K562 (cell line): ENCODE results near the gene FNDC11. TPM values are rescaled to one million over a fixed set of nuclear protein-coding genes. Genes with fewer than 3 reads are reported as not detected.

ENCODE experiments used
- CBFB ChIP-seq: sonication (generic); formaldehyde crosslinking; IDR thresholded peaks from 2 replicates; pipeline ENCODE4 v1.4.0; 2020; ENCODE audit warnings: mild to moderate bottlenecking, missing genetic modification reagents
- CREB1 ChIP-seq, 2 experiments: sonication (generic) in 1 of 2; formaldehyde crosslinking in 1 of 2; IDR thresholded peaks; 2 replicates each; pipeline versions ENCODE4 v1.6.1 to v1.8.0; 2012 to 2022; ENCODE audit warnings: inconsistent platforms in 1 of 2, mild to moderate bottlenecking in 1 of 2, missing genetic modification reagents in 1 of 2, moderate library complexity in 1 of 2
- DLX4 ChIP-seq: fragments of 250-450 bp; sonication (Bioruptor Pico); IDR thresholded peaks from 2 replicates; pipeline ENCODE4 v1.6.1; 2021; ENCODE audit warnings: mild to moderate bottlenecking
- E2F6 ChIP-seq, 2 experiments: IDR thresholded peaks; 2 replicates each; pipeline ENCODE4 v1.6.1; 2011; ENCODE audit warnings: borderline replicate concordance in 1 of 2, control low read depth in 1 of 2, low read depth in 1 of 2, low read length in 1 of 2, mild to moderate bottlenecking in 1 of 2, mixed read lengths in 1 of 2, moderate library complexity in 1 of 2; ENCODE audit not compliant: insufficient read depth in 1 of 2, insufficient read length in 1 of 2, poor library complexity in 1 of 2, severe bottlenecking in 1 of 2; ENCODE audit errors: extremely low read depth in 1 of 2
- ELK3 ChIP-seq: fragments of 450-650 bp; formaldehyde crosslinking; IDR thresholded peaks from 2 replicates; pipeline ENCODE4 v1.4.0; 2020; ENCODE audit warnings: mild to moderate bottlenecking
- ETV6 ChIP-seq, 3 experiments: fragments of 150-350 bp in 1 of 3; sonication (generic) in 1 of 3; formaldehyde crosslinking in 1 of 3; IDR thresholded peaks; 2 replicates each; pipeline versions ENCODE4 v1.6.1 to v1.8.0; 2014 to 2022; ENCODE audit warnings: borderline replicate concordance in 2 of 3, low read depth in 2 of 3, antibody characterized with exemption in 1 of 3, low read length in 1 of 3, mild to moderate bottlenecking in 1 of 3, missing genetic modification reagents in 1 of 3
- FOXP1 ChIP-seq: sonication (generic); formaldehyde crosslinking; IDR thresholded peaks from 2 replicates; pipeline ENCODE4 v1.8.0; 2022; ENCODE audit warnings: mild to moderate bottlenecking, missing genetic modification reagents
- KLF16 ChIP-seq: IDR thresholded peaks from 2 replicates; pipeline ENCODE4 v1.6.1; 2016; ENCODE audit warnings: antibody characterized with exemption
- MEF2A ChIP-seq: IDR thresholded peaks from 2 replicates; pipeline ENCODE4 v1.6.1; 2011; ENCODE audit warnings: low read depth, mild to moderate bottlenecking, low read length, moderate library complexity; ENCODE audit not compliant: control insufficient read depth
- NR3C1 ChIP-seq: sonication (generic); formaldehyde crosslinking; IDR thresholded peaks from 2 replicates; pipeline ENCODE4 v1.8.1; 2022; ENCODE audit warnings: missing genetic modification reagents
- SMAD2 ChIP-seq: fragments of 150-350 bp; IDR thresholded peaks from 2 replicates; pipeline ENCODE4 v1.6.1; 2014; ENCODE audit warnings: low read depth, mild to moderate bottlenecking, low read length
- TCF3 ChIP-seq: sonication (generic); formaldehyde crosslinking; IDR thresholded peaks from 2 replicates; pipeline ENCODE4 v1.4.0; 2020; ENCODE audit warnings: mild to moderate bottlenecking, missing genetic modification reagents
- ZNF232 ChIP-seq: sonication (generic); formaldehyde crosslinking; IDR thresholded peaks from 2 replicates; pipeline ENCODE4 v1.8.0; 2022; ENCODE audit warnings: mild to moderate bottlenecking, missing genetic modification reagents
- ZNF282 ChIP-seq: sonication (generic); formaldehyde crosslinking; IDR thresholded peaks from 2 replicates; pipeline ENCODE4 v1.8.1; 2023; ENCODE audit warnings: missing genetic modification reagents
- ZNF324 ChIP-seq: fragments of 250-450 bp; sonication (Bioruptor Pico); IDR thresholded peaks from 2 replicates; pipeline ENCODE4 v1.4.0; 2020; ENCODE audit warnings: mild to moderate bottlenecking
- ZNF431 ChIP-seq: sonication (generic); formaldehyde crosslinking; IDR thresholded peaks from 2 replicates; pipeline ENCODE4 v1.8.0; 2022; ENCODE audit warnings: mild to moderate bottlenecking, missing genetic modification reagents
- polyA plus RNA-seq, 8 experiments: library from polyadenylated mRNA; depleted of rRNA in 4 of 8; stranded (reverse) in 5 of 8; unstranded in 3 of 8; fragments of >200 nt; fragmentation: Nextera tagmentation in 2 of 8; fragmentation: Illumina TruSeq in 1 of 8; extraction: Ambion mirVana in 2 of 8; extraction: Trizol in 1 of 8; gene quantifications; 2 replicates each; pipeline versions ENCODE4 v1.2.1 to v1.2.3, GENCODE V29; 2011 to 2014; ENCODE audit warnings: inconsistent platforms in 1 of 8, missing spikeins in 1 of 8
- total RNA-seq, 7 experiments: library from RNA; depleted of rRNA in 6 of 7; stranded (reverse); fragments of >200 nt in 6 of 7; fragmentation: Illumina TruSeq in 2 of 7; extraction: Trizol in 2 of 7; gene quantifications; 2 replicates each; pipeline versions ENCODE4 v1.2.1 to v1.2.3, GENCODE V29; 2011 to 2021; ENCODE audit warnings: low replicate concordance in 1 of 7
- TF ChIP-seq, protein P1 (sequence below): sonication (generic); formaldehyde crosslinking; IDR thresholded peaks from 2 replicates; pipeline ENCODE4 v1.8.1; 2023; ENCODE audit warnings: mild to moderate bottlenecking, missing genetic modification reagents
- TF ChIP-seq, protein P2 (sequence below): sonication (generic); formaldehyde crosslinking; IDR thresholded peaks from 2 replicates; pipeline ENCODE4 v1.8.0; 2022; ENCODE audit warnings: mild to moderate bottlenecking, missing genetic modification reagents, borderline replicate concordance

The FNDC11 gene
- total and polyA plus RNA-seq, 9 of the 15 experiments (the other 6 are each of a cell fraction or from before 2014, with no cell fraction given): 0.08 to 2.3 (median 0.64) TPM; not detected in 2

- TF ChIP-seq ZNF232 (peak; percentile 83; the same call in 1 of the 2 replicates), NR3C1 (CRISPR knock-in tag) (0 out of 2 replicates have a peak, but pooled peaks have one; percentile 42), KLF16 (no peak), ZNF324 (no peak), SMAD2 (no peak), DLX4 (CRISPR knock-in tag) (no peak), CREB1 (IDR thresholded peaks at IDR 0.05) (no peak), CREB1 (CRISPR knock-in tag; IDR thresholded peaks at IDR 0.05) (peak; percentile 52), MEF2A (no peak), ETV6 (IDR thresholded peaks at IDR 0.05; ENCODE audit: borderline replicate concordance in 1 of 2, low read depth in 2 of 2, low read length in 1 of 2) (no peak), ETV6 (CRISPR knock-in tag; IDR thresholded peaks at IDR 0.05; ENCODE audit: borderline replicate concordance) (peak; percentile 89), CBFB (CRISPR knock-in tag) (0 out of 2 replicates have a peak, but pooled peaks have one; percentile 76), ZNF282 (CRISPR knock-in tag) (peak; percentile 45; the same call in 1 of the 2 replicates), ELK3 (CRISPR knock-in tag) (no peak), FOXP1 (CRISPR knock-in tag) (peak; percentile 70; the same call in 1 of the 2 replicates), TCF3 (no peak), E2F6 (IDR thresholded peaks at IDR 0.05; ENCODE audit: borderline replicate concordance in 1 of 2, extremely low read depth in 1 of 2, insufficient read depth in 1 of 2, insufficient read length in 1 of 2, low read depth in 1 of 2, low read length in 1 of 2, poor library complexity in 1 of 2, severe bottlenecking in 1 of 2) (peak; percentile 83 to 98), ZNF431 (CRISPR knock-in tag) (peak; percentile 67; the same call in 1 of the 2 replicates)
- TF ChIP-seq, protein P1, sequence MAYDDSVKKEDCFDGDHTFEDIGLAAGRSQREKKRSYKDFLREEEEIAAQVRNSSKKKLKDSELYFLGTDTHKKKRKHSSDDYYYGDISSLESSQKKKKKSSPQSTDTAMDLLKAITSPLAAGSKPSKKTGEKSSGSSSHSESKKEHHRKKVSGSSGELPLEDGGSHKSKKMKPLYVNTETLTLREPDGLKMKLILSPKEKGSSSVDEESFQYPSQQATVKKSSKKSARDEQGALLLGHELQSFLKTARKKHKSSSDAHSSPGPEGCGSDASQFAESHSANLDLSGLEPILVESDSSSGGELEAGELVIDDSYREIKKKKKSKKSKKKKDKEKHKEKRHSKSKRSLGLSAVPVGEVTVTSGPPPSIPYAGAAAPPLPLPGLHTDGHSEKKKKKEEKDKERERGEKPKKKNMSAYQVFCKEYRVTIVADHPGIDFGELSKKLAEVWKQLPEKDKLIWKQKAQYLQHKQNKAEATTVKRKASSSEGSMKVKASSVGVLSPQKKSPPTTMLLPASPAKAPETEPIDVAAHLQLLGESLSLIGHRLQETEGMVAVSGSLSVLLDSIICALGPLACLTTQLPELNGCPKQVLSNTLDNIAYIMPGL (CRISPR knock-in tag): 0 out of 2 replicates have a peak, but pooled peaks have one; percentile 44
- TF ChIP-seq, protein P2, sequence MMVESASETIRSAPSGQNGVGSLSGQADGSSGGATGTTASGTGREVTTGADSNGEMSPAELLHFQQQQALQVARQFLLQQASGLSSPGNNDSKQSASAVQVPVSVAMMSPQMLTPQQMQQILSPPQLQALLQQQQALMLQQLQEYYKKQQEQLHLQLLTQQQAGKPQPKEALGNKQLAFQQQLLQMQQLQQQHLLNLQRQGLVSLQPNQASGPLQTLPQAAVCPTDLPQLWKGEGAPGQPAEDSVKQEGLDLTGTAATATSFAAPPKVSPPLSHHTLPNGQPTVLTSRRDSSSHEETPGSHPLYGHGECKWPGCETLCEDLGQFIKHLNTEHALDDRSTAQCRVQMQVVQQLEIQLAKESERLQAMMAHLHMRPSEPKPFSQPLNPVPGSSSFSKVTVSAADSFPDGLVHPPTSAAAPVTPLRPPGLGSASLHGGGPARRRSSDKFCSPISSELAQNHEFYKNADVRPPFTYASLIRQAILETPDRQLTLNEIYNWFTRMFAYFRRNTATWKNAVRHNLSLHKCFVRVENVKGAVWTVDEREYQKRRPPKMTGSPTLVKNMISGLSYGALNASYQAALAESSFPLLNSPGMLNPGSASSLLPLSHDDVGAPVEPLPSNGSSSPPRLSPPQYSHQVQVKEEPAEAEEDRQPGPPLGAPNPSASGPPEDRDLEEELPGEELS (CRISPR knock-in tag): peak; percentile 93; the same call in 1 of the 2 replicates
These were observed 18.9 kb upstream of the FNDC11 start (continued) for GRCh38 chr20:63534831-63535651.
